Omental fat pad (tissue), 4 donors: ENCODE results near the gene EXD2. TPM values are rescaled to one million over a fixed set of nuclear protein-coding genes. Genes with fewer than 3 reads are reported as not detected.
"Not testable (repeated sequence)": the region's sequence is repeated elsewhere in the genome, so short reads cannot be mapped to it uniquely, and the experiment has no call there.

Experiments
- ATAC-seq: fragments of 150-250 bp; one replicate; pipeline ENCODE4 v1.9.1; 2016; ENCODE audit warnings: mild to moderate bottlenecking, moderate library complexity; ENCODE audit not compliant: low FRiP score
- DNase-seq: peaks from one replicate; pipeline ENCODE4 v3.0.0-alpha.2; 2019; ENCODE audit warnings: low spot score
- CTCF ChIP-seq, 3 donors: fragments of 450-650 bp; IDR thresholded peaks; one replicate each; pipeline ENCODE4 v1.5.1; 2016 to 2017; ENCODE audit warnings: antibody characterized with exemption in 3 of 3, mild to moderate bottlenecking in 3 of 3, moderate library complexity in 2 of 3
- total RNA-seq, 4 donors: library from RNA; depleted of rRNA; stranded (reverse); fragments of >200 nt; gene quantifications; one replicate each; pipeline ENCODE4 v1.1.0, GENCODE V29; 2016

EXD2 gene
- total RNA-seq, 4 donors from 2014 or later, result 15.4 to 27.0 (median 17.3) TPM

GRCh38 chr14:69170839-69171238 is 20.5 kb upstream of the EXD2 start:
- ATAC-seq, result no peak
- TF ChIP-seq CTCF (IDR thresholded peaks at IDR 0.05), result no peak

GRCh38 chr14:69171569-69171968 is 19.7 kb upstream of the EXD2 start:
- TF ChIP-seq CTCF (IDR thresholded peaks at IDR 0.05), result no peak
- ATAC-seq (no peak), DNase-seq (no peak)

More at GRCh38 chr14:69170839-69171238, 20.5 kb upstream of the EXD2 start:
- DNase-seq, result no peak

- DNase-seq, result no peak
- TF ChIP-seq CTCF (IDR thresholded peaks at IDR 0.05), result no peak
- no peak for ATAC-seq
Observed at GRCh38 chr14:69175130-69175529, 16.2 kb upstream of the EXD2 start.

- DNase-seq, result no peak
- ATAC-seq, result no peak
- TF ChIP-seq CTCF (IDR thresholded peaks at IDR 0.05), result no peak
Observed at GRCh38 chr14:69181491-69181890, 9.8 kb upstream of the EXD2 start.

GRCh38 chr14:69182580-69182979 is 8.7 kb upstream of the EXD2 start:
- not testable (repeated sequence) for ATAC-seq, DNase-seq

- no peak for DNase-seq
- TF ChIP-seq CTCF (IDR thresholded peaks at IDR 0.05), result no peak
- ATAC-seq, result no peak
Observed at GRCh38 chr14:69183735-69184134, 7.6 kb upstream of the EXD2 start.

GRCh38 chr14:69190191-69190590 is 1.1 kb upstream of the EXD2 start:
- TF ChIP-seq CTCF (IDR thresholded peaks at IDR 0.05), result no peak
- ATAC-seq, result no peak
- no peak for DNase-seq

- no peak for TF ChIP-seq CTCF (IDR thresholded peaks at IDR 0.05)
- ATAC-seq (no peak), DNase-seq (no peak)
Observed at GRCh38 chr14:69193721-69194120, 2.4 kb downstream of the EXD2 start.
